ENCODE measurements around the gene PSMC3IP. TPM values are rescaled to one million over a fixed set of nuclear protein-coding genes. Genes with fewer than 3 reads are reported as not detected.
A peak's percentile ranks its signal among the peaks of the same experiment; 100 is the strongest.

Gene PSMC3IP
- total RNA-seq, 4 donors from 2014 or later, result 2.2 to 5.0 (median 4.2) TPM

GRCh38 chr17:42571435-42572225 lies 5.9 kb downstream of the PSMC3IP start:
- WGBS, result 65% methylated on average over 8 of the region's 12 CpGs
- no peak overlapping the region for H3K4me3 ChIP-seq
- no peak overlapping the region for H3K27ac ChIP-seq (replicated peaks in 1 of 4)
- no peaks in the 10 kb centered on the region for H3K27me3 ChIP-seq
- DNase-seq (ENCODE audit: extremely low spot score), result no peak
- peaks cover 14 to 37% (median 18%) of the 10 kb centered on the region in 4 donors for H3K4me1 ChIP-seq
- intact Hi-C loops (cut with DNase I), result no loop called here
- peaks cover 39 to 73% (median 68%) of the 10 kb centered on the region in 4 donors for H3K36me3 ChIP-seq
- no peaks in the 10 kb centered on the region for H3K9me3 ChIP-seq
- TF ChIP-seq EP300 (IDR thresholded peaks at IDR 0.05), result no peak
- TF ChIP-seq, protein P1, sequence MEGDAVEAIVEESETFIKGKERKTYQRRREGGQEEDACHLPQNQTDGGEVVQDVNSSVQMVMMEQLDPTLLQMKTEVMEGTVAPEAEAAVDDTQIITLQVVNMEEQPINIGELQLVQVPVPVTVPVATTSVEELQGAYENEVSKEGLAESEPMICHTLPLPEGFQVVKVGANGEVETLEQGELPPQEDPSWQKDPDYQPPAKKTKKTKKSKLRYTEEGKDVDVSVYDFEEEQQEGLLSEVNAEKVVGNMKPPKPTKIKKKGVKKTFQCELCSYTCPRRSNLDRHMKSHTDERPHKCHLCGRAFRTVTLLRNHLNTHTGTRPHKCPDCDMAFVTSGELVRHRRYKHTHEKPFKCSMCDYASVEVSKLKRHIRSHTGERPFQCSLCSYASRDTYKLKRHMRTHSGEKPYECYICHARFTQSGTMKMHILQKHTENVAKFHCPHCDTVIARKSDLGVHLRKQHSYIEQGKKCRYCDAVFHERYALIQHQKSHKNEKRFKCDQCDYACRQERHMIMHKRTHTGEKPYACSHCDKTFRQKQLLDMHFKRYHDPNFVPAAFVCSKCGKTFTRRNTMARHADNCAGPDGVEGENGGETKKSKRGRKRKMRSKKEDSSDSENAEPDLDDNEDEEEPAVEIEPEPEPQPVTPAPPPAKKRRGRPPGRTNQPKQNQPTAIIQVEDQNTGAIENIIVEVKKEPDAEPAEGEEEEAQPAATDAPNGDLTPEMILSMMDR (IDR thresholded peaks at IDR 0.05), result no peak
- TF ChIP-seq POLR2A (IDR thresholded peaks at IDR 0.05; ENCODE audit: low read depth), result no peak
- no peak for TF ChIP-seq POLR2AphosphoS5 (IDR thresholded peaks at IDR 0.05)

- WGBS, result 91% methylated on average over 12 of the region's 14 CpGs
- Histone ChIP-seq H3K27ac (replicated peaks in 1 of 4) (peak overlapping the region; percentile 90 to 97 (median 94)), H3K27me3 (no peaks in the 10 kb centered on the region), H3K36me3 (peaks cover 54 to 81% (median 78%) of the 10 kb centered on the region in 4 donors), H3K4me1 (peaks cover 28 to 62% (median 37%) of the 10 kb centered on the region in 4 donors), H3K9me3 (no peaks in the 10 kb centered on the region), H3K4me3 (no peak overlapping the region)
- no peak for DNase-seq (ENCODE audit: extremely low spot score)
- intact Hi-C loops (cut with DNase I), result no loop called here
- TF ChIP-seq, protein P1 (IDR thresholded peaks at IDR 0.05), result no peak
- TF ChIP-seq POLR2AphosphoS5 (IDR thresholded peaks at IDR 0.05) (no peak), EP300 (IDR thresholded peaks at IDR 0.05) (no peak), POLR2A (IDR thresholded peaks at IDR 0.05; ENCODE audit: low read depth) (no peak)
Observed at GRCh38 chr17:42568341-42569111, 9.0 kb downstream of the PSMC3IP start.

DNA sequence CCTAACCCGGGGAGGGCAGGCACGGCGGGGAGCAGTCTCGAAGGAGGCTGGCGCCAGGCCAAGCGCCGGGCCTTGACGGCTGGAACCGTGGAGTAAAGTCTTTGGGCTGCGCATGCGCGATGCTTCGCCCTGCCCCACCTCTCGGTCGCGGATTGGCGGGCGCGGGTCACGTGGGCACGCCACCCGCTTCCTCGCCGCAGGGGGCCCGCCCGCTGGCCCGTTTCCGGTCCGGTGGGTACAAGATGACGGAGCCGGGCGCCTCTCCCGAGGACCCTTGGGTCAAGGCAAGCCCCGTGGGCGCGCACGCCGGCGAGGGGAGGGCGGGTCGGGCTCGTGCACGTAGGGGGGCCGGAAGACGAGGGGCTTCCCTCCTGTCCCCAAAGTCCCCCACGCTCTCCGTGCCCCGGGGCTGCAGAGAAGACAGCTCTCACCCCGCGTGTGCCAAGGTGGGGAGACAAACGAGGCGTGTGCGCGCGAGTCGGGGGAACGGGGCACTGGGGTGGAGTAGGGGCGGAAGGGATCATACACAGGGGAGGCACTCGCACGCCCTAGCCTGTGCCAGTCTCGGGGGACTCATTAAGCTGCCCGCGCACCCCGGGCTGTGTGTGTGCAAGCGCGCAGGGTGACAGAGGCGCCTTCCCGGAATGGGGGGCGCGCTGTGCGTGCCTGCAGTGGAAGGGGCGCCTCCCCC lies 10.5 kb downstream of the PSMC3IP start, which contains the start of gene MLX:
MLX (plus strand) TSS at position 218 of the 691 bp plus-strand sequence; CDS start at position 243, 25 bp downstream.
- Histone ChIP-seq H3K27me3 (no peaks in the 10 kb centered on the region), H3K27ac (replicated peaks in 1 of 4) (peak within 1 kb of the TSS; percentile 90 to 97 (median 94)), H3K36me3 (peaks cover 39 to 67% (median 63%) of the 10 kb centered on the region in 4 donors), H3K4me3 (peak within 1 kb of the TSS; percentile 68 to 99 (median 98)), H3K9me3 (no peaks in the 10 kb centered on the region), H3K4me1 (peaks cover 38 to 76% (median 50%) of the 10 kb centered on the region in 4 donors)
- intact Hi-C loops (cut with DNase I), result no loop called here
- TF ChIP-seq EP300 (IDR thresholded peaks at IDR 0.05) (no peak), POLR2AphosphoS5 (IDR thresholded peaks at IDR 0.05) (peak; percentile 83 to 95), POLR2A (IDR thresholded peaks at IDR 0.05; ENCODE audit: low read depth) (peak; percentile 13)
- TF ChIP-seq, protein P1 (IDR thresholded peaks at IDR 0.05), result no peak
- 0% methylated on average over 20 of the region's 72 CpGs for WGBS
- peak; percentile 99 for DNase-seq (ENCODE audit: extremely low spot score)

DNA sequence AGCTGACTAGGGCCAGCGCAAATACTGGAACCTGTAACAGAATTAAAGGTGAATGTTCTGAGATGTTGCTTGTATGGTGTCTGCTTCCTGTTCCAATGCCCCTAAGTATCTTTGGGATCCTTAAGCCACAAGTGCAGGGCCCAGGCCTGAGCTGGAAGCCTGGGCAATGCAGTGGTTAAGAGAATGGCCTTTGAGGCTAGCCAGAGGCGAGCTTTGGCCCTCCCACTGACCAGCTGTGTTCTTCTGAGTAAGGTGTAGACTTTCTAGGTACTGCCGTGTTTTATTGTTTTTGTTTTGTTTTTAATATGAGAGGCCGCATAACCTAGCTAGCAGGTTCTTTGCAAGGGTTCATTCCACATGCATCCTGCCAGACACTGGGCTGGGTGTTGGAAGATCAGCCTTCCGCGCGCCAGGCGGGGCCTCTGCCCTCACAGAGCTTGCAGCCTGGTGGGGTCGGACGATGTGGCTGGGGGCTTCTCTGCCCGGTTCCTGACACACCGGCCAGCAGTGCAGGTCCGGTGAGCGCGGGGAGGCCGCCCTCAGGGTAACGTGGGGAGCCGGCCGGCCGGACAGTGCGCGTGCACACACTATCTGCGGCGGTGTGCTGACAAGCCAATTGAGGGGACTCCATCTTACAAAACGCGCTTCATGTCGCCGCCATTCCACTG lies 11.2 kb downstream of the PSMC3IP start:
- H3K27ac ChIP-seq (replicated peaks in 1 of 4), result peak overlapping the region; percentile 90 to 97 (median 94)
- peaks cover 42 to 74% (median 54%) of the 10 kb centered on the region in 4 donors for H3K4me1 ChIP-seq
- no peaks in the 10 kb centered on the region for H3K9me3 ChIP-seq
- DNase-seq (ENCODE audit: extremely low spot score), result no peak
- H3K4me3 ChIP-seq, result peak overlapping the region; percentile 68 to 99 (median 98)
- intact Hi-C loops (cut with DNase I), result no loop called here
- WGBS, result 27% methylated on average over 25 of the region's 28 CpGs
- H3K27me3 ChIP-seq, result no peaks in the 10 kb centered on the region
- H3K36me3 ChIP-seq, result peaks cover 32 to 60% (median 56%) of the 10 kb centered on the region in 4 donors
- TF ChIP-seq POLR2A (IDR thresholded peaks at IDR 0.05; ENCODE audit: low read depth) (no peak), EP300 (IDR thresholded peaks at IDR 0.05) (no peak), POLR2AphosphoS5 (IDR thresholded peaks at IDR 0.05) (no peak)
- TF ChIP-seq, protein P1 (IDR thresholded peaks at IDR 0.05), result no peak

Measured in esophagus muscularis mucosa (tissue), 4 donors.